HepG2 (cell line): ENCODE data around the gene MRLN. TPM values are rescaled to one million over a fixed set of nuclear protein-coding genes. Genes with fewer than 3 reads are reported as not detected.

Experiments
- CREB3 ChIP-seq: sonication (generic); formaldehyde crosslinking; IDR thresholded peaks from 2 replicates; pipeline ENCODE4 v1.5.0; 2020; ENCODE audit warnings: missing genetic modification reagents
- EP300 ChIP-seq, 3 experiments: sonication (generic) in 1 of 3; formaldehyde crosslinking in 1 of 3; IDR thresholded peaks; 2 replicates each; pipeline versions ENCODE4 v1.5.1 to v1.6.1; 2011 to 2020; ENCODE audit warnings: low read depth in 2 of 3, low read length in 2 of 3, borderline replicate concordance in 1 of 3, improper control_type of control experiment in 1 of 3, mild to moderate bottlenecking in 1 of 3, missing genetic modification reagents in 1 of 3, moderate library complexity in 1 of 3
- EZH2 ChIP-seq: conservative IDR thresholded peaks from 2 replicates; pipeline ENCODE4 v1.6.1; 2012; ENCODE audit warnings: mild to moderate bottlenecking, low read depth, low read length, moderate library complexity
- HOMEZ ChIP-seq: IDR thresholded peaks from 2 replicates; pipeline ENCODE4 v1.6.1; 2016; ENCODE audit warnings: low read depth
- JUNB ChIP-seq: sonication (generic); formaldehyde crosslinking; IDR thresholded peaks from 2 replicates; pipeline ENCODE4 v1.8.0; 2022; ENCODE audit warnings: missing genetic modification reagents, mild to moderate bottlenecking, borderline replicate concordance
- KLF16 ChIP-seq, 2 experiments: sonication (generic) in 1 of 2; formaldehyde crosslinking in 1 of 2; IDR thresholded peaks; 2 replicates each; pipeline versions ENCODE4 v1.6.1 to v1.8.0; 2016 to 2023; ENCODE audit warnings: missing genetic modification reagents in 2 of 2, missing compliant biosample characterization in 1 of 2
- MIXL1 ChIP-seq: IDR thresholded peaks from 2 replicates; pipeline ENCODE4 v1.6.1; 2016
- SNRNP70 ChIP-seq: fragments of 200-400 bp; formaldehyde crosslinking; IDR thresholded peaks from 2 replicates; pipeline ENCODE4 v1.6.1; 2017; ENCODE audit warnings: mild to moderate bottlenecking, low read depth, low read length, moderate library complexity
- SOX13 ChIP-seq, 3 experiments: fragments of 450-650 bp in 1 of 3; sonication (generic) in 1 of 3; formaldehyde crosslinking in 1 of 3; IDR thresholded peaks in 2 of 3; conservative IDR thresholded peaks in 1 of 3; 2 replicates each; pipeline versions ENCODE4 v1.5.0 to v1.6.1; 2016 to 2020; ENCODE audit warnings: antibody characterized with exemption in 1 of 3, mild to moderate bottlenecking in 1 of 3, missing compliant biosample characterization in 1 of 3, missing genetic modification reagents in 1 of 3, moderate library complexity in 1 of 3
- ZBTB7A ChIP-seq: sonication (generic); formaldehyde crosslinking; IDR thresholded peaks from 2 replicates; pipeline ENCODE4 v1.8.0; 2022; ENCODE audit warnings: mild to moderate bottlenecking, missing genetic modification reagents
- ZEB1 ChIP-seq: IDR thresholded peaks from 2 replicates; pipeline ENCODE4 v1.6.1; 2012; ENCODE audit warnings: mild to moderate bottlenecking, low read depth, inconsistent platforms; ENCODE audit not compliant: insufficient replicate concordance
- ZMYM2 ChIP-seq: sonication (generic); formaldehyde crosslinking; IDR thresholded peaks from 2 replicates; pipeline ENCODE4 v1.8.0; 2022; ENCODE audit warnings: mild to moderate bottlenecking, missing genetic modification reagents
- ZNF224 ChIP-seq: sonication (generic); formaldehyde crosslinking; IDR thresholded peaks from 2 replicates; pipeline ENCODE4 v1.5.0; 2020; ENCODE audit warnings: mild to moderate bottlenecking, missing genetic modification reagents
- ZNF30 ChIP-seq: sonication (generic); formaldehyde crosslinking; IDR thresholded peaks from 2 replicates; pipeline ENCODE4 v1.5.0; 2020; ENCODE audit warnings: mild to moderate bottlenecking, missing genetic modification reagents
- ZNF382 ChIP-seq: sonication (generic); formaldehyde crosslinking; IDR thresholded peaks from 2 replicates; pipeline ENCODE4 v1.5.0; 2020; ENCODE audit warnings: missing genetic modification reagents, mild to moderate bottlenecking, borderline replicate concordance
- ZNF530 ChIP-seq: sonication (generic); formaldehyde crosslinking; IDR thresholded peaks from 2 replicates; pipeline ENCODE4 v1.5.0; 2020; ENCODE audit warnings: low read depth, mild to moderate bottlenecking, missing genetic modification reagents
- ZNF577 ChIP-seq: sonication (generic); formaldehyde crosslinking; IDR thresholded peaks from 2 replicates; pipeline ENCODE4 v1.4.0; 2020; ENCODE audit warnings: mild to moderate bottlenecking, low read depth, missing genetic modification reagents, borderline replicate concordance
- ZNF747 ChIP-seq: sonication (generic); formaldehyde crosslinking; IDR thresholded peaks from 2 replicates; pipeline ENCODE4 v1.8.1; 2023; ENCODE audit warnings: missing genetic modification reagents, mild to moderate bottlenecking, borderline replicate concordance
- ZSCAN25 ChIP-seq: sonication (generic); formaldehyde crosslinking; IDR thresholded peaks from 2 replicates; pipeline ENCODE4 v1.8.0; 2022; ENCODE audit warnings: mild to moderate bottlenecking, missing genetic modification reagents
- polyA plus RNA-seq, 8 experiments: library from polyadenylated mRNA; depleted of rRNA in 3 of 8; stranded (reverse) in 7 of 8; unstranded in 1 of 8; fragments of >200 nt; fragmentation: Illumina TruSeq in 4 of 8; extraction: Trizol in 4 of 8; gene quantifications; 2 replicates each; pipeline versions ENCODE4 v1.2.1 to v1.2.3, GENCODE V29; 2011 to 2016; ENCODE audit warnings: low read depth in 4 of 8, missing spikeins in 1 of 8, mixed read lengths in 1 of 8; ENCODE audit not compliant: insufficient read depth in 1 of 8
- total RNA-seq, 5 experiments: library from RNA; depleted of rRNA; stranded (reverse); fragments of >200 nt; fragmentation: Illumina TruSeq; extraction: Trizol; gene quantifications; 2 replicates each; pipeline ENCODE4 v1.2.3, GENCODE V29; 2016; ENCODE audit warnings: low read depth in 1 of 5
- TF ChIP-seq, protein P1 (sequence below): sonication (generic); formaldehyde crosslinking; IDR thresholded peaks from 2 replicates; pipeline ENCODE4 v1.5.0; 2020; ENCODE audit warnings: mild to moderate bottlenecking, missing genetic modification reagents
- TF ChIP-seq, protein P2 (sequence below): sonication (generic); formaldehyde crosslinking; IDR thresholded peaks from 2 replicates; pipeline ENCODE4 v1.4.0; 2020; ENCODE audit warnings: missing genetic modification reagents, borderline replicate concordance
- TF ChIP-seq, protein P3 (sequence below): IDR thresholded peaks from 2 replicates; pipeline ENCODE4 v1.6.1; 2016; ENCODE audit warnings: missing compliant biosample characterization, missing genetic modification reagents, borderline replicate concordance

MRLN gene
- total and polyA plus RNA-seq, 2 of the 13 experiments (the other 11 are each of a cell fraction or from before 2014, with no cell fraction given): not detected

GRCh38 chr10:59702347-59702746, 50.9 kb downstream of the MRLN start (continued):
- TF ChIP-seq, protein P1, sequence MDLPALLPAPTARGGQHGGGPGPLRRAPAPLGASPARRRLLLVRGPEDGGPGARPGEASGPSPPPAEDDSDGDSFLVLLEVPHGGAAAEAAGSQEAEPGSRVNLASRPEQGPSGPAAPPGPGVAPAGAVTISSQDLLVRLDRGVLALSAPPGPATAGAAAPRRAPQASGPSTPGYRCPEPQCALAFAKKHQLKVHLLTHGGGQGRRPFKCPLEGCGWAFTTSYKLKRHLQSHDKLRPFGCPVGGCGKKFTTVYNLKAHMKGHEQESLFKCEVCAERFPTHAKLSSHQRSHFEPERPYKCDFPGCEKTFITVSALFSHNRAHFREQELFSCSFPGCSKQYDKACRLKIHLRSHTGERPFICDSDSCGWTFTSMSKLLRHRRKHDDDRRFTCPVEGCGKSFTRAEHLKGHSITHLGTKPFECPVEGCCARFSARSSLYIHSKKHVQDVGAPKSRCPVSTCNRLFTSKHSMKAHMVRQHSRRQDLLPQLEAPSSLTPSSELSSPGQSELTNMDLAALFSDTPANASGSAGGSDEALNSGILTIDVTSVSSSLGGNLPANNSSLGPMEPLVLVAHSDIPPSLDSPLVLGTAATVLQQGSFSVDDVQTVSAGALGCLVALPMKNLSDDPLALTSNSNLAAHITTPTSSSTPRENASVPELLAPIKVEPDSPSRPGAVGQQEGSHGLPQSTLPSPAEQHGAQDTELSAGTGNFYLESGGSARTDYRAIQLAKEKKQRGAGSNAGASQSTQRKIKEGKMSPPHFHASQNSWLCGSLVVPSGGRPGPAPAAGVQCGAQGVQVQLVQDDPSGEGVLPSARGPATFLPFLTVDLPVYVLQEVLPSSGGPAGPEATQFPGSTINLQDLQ: no peak
- TF ChIP-seq EZH2 (no peak), CREB3 (no peak), HOMEZ (CRISPR knock-in tag) (peak; percentile 38; the same call in 1 of the 2 replicates), ZSCAN25 (no peak), SNRNP70 (no peak), ZNF224 (no peak), JUNB (no peak), KLF16 (CRISPR knock-in tag; IDR thresholded peaks at IDR 0.05) (no peak), ZNF747 (CRISPR knock-in tag) (no peak), ZEB1 (no peak), SOX13 (IDR thresholded peaks at IDR 0.05) (no peak), SOX13 (CRISPR knock-in tag; conservative IDR thresholded peaks at IDR 0.05 in 1 of 2, IDR thresholded peaks at IDR 0.05 in 1 of 2) (peak in 1 of 2 experiments; percentile 87; a peak in 2 of 4 replicates), MIXL1 (CRISPR knock-in tag) (peak; percentile 77), ZNF577 (CRISPR knock-in tag) (no peak), ZMYM2 (CRISPR knock-in tag) (no peak), ZNF530 (CRISPR knock-in tag) (no peak), ZNF30 (no peak), ZBTB7A (CRISPR knock-in tag) (no peak), ZNF382 (CRISPR knock-in tag) (no peak), EP300 (IDR thresholded peaks at IDR 0.05; ENCODE audit: low read depth in 2 of 2, low read length in 2 of 2) (peak in 1 of 2 experiments; percentile 63; a peak in 2 of 4 replicates), EP300 (CRISPR knock-in tag; IDR thresholded peaks at IDR 0.05; ENCODE audit: borderline replicate concordance) (no peak)
- TF ChIP-seq, protein P2, sequence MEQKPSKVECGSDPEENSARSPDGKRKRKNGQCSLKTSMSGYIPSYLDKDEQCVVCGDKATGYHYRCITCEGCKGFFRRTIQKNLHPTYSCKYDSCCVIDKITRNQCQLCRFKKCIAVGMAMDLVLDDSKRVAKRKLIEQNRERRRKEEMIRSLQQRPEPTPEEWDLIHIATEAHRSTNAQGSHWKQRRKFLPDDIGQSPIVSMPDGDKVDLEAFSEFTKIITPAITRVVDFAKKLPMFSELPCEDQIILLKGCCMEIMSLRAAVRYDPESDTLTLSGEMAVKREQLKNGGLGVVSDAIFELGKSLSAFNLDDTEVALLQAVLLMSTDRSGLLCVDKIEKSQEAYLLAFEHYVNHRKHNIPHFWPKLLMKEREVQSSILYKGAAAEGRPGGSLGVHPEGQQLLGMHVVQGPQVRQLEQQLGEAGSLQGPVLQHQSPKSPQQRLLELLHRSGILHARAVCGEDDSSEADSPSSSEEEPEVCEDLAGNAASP (CRISPR knock-in tag): no peak
- TF ChIP-seq, protein P3, sequence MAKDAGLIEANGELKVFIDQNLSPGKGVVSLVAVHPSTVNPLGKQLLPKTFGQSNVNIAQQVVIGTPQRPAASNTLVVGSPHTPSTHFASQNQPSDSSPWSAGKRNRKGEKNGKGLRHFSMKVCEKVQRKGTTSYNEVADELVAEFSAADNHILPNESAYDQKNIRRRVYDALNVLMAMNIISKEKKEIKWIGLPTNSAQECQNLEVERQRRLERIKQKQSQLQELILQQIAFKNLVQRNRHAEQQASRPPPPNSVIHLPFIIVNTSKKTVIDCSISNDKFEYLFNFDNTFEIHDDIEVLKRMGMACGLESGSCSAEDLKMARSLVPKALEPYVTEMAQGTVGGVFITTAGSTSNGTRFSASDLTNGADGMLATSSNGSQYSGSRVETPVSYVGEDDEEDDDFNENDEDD (CRISPR knock-in tag): no peak
